ENCODE data around the gene KCNH2.

DNA sequence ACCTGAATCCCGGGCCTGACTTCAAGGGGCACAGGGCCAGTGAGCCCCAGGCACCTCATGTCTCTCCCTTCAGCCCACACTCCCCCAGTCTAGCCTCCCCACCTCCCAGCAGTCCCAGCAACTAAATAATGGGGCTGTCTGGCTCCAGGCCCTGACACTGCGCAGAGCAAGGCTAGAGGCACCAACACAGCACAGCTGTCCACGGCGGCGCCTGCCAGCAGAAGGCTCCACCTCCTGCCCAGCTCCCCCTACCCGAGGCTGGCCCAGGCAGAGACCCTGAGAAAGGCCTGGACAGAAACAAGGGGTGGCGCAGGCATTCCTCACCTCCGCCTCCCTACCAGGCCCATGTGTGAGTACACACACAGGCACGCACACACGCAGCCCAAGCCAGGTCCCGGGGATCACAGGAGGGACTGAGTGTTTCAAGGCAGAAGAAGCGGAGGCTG lies 6.1 kb downstream of the KCNH2 start:
- TF ChIP-seq POLR2A (IDR thresholded peaks at IDR 0.05) = no peak
- TF ChIP-seq, protein P1, sequence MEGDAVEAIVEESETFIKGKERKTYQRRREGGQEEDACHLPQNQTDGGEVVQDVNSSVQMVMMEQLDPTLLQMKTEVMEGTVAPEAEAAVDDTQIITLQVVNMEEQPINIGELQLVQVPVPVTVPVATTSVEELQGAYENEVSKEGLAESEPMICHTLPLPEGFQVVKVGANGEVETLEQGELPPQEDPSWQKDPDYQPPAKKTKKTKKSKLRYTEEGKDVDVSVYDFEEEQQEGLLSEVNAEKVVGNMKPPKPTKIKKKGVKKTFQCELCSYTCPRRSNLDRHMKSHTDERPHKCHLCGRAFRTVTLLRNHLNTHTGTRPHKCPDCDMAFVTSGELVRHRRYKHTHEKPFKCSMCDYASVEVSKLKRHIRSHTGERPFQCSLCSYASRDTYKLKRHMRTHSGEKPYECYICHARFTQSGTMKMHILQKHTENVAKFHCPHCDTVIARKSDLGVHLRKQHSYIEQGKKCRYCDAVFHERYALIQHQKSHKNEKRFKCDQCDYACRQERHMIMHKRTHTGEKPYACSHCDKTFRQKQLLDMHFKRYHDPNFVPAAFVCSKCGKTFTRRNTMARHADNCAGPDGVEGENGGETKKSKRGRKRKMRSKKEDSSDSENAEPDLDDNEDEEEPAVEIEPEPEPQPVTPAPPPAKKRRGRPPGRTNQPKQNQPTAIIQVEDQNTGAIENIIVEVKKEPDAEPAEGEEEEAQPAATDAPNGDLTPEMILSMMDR (IDR thresholded peaks at IDR 0.05) = no peak
- TF ChIP-seq EP300 (IDR thresholded peaks at IDR 0.05) = no peak
